ENCODE measurements around the gene SGCA. TPM values are rescaled to one million over a fixed set of nuclear protein-coding genes. Genes with fewer than 3 reads are reported as not detected.

The SGCA gene
- total and polyA plus RNA-seq, 2 of the 13 experiments (the other 11 are each of a cell fraction or from before 2014, with no cell fraction given), result not detected

- TF ChIP-seq HNRNPLL (IDR thresholded peaks at IDR 0.05; ENCODE audit: low read depth, low read length, poor library complexity, severe bottlenecking), result no peak
- TF ChIP-seq TSC22D2 (CRISPR knock-in tag; IDR thresholded peaks at IDR 0.05; ENCODE audit: borderline replicate concordance), result no peak
- no peak for TF ChIP-seq ZNF484 (CRISPR knock-in tag; IDR thresholded peaks at IDR 0.05; ENCODE audit: borderline replicate concordance, low read depth)
- TF ChIP-seq SETDB1 (CRISPR knock-in tag; IDR thresholded peaks at IDR 0.05; ENCODE audit: borderline replicate concordance), result no peak
- TF ChIP-seq, protein P1, sequence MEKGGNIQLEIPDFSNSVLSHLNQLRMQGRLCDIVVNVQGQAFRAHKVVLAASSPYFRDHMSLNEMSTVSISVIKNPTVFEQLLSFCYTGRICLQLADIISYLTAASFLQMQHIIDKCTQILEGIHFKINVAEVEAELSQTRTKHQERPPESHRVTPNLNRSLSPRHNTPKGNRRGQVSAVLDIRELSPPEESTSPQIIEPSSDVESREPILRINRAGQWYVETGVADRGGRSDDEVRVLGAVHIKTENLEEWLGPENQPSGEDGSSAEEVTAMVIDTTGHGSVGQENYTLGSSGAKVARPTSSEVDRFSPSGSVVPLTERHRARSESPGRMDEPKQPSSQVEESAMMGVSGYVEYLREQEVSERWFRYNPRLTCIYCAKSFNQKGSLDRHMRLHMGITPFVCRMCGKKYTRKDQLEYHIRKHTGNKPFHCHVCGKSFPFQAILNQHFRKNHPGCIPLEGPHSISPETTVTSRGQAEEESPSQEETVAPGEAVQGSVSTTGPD (CRISPR knock-in tag; IDR thresholded peaks at IDR 0.05), result no peak
- 0 out of 2 replicates have a peak, but pooled peaks have one; percentile 20 for TF ChIP-seq ZSCAN25 (CRISPR knock-in tag; IDR thresholded peaks at IDR 0.05)
- TF ChIP-seq ZFP36L2 (CRISPR knock-in tag; IDR thresholded peaks at IDR 0.05), result no peak
- TF ChIP-seq, protein P2, sequence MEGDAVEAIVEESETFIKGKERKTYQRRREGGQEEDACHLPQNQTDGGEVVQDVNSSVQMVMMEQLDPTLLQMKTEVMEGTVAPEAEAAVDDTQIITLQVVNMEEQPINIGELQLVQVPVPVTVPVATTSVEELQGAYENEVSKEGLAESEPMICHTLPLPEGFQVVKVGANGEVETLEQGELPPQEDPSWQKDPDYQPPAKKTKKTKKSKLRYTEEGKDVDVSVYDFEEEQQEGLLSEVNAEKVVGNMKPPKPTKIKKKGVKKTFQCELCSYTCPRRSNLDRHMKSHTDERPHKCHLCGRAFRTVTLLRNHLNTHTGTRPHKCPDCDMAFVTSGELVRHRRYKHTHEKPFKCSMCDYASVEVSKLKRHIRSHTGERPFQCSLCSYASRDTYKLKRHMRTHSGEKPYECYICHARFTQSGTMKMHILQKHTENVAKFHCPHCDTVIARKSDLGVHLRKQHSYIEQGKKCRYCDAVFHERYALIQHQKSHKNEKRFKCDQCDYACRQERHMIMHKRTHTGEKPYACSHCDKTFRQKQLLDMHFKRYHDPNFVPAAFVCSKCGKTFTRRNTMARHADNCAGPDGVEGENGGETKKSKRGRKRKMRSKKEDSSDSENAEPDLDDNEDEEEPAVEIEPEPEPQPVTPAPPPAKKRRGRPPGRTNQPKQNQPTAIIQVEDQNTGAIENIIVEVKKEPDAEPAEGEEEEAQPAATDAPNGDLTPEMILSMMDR (CRISPR knock-in tag; IDR thresholded peaks at IDR 0.05), result no peak
- TF ChIP-seq ZNF282 (IDR thresholded peaks at IDR 0.05; ENCODE audit: partially characterized antibody), result no peak
- TF ChIP-seq HHEX (CRISPR knock-in tag; IDR thresholded peaks at IDR 0.05), result no peak
- no peak for TF ChIP-seq CHCHD3 (CRISPR knock-in tag; IDR thresholded peaks at IDR 0.05)
- no peak for TF ChIP-seq LCORL (IDR thresholded peaks at IDR 0.05)
- peak; percentile 43; the same call in 1 of the 2 replicates for TF ChIP-seq LCORL (CRISPR knock-in tag; IDR thresholded peaks at IDR 0.05)
- TF ChIP-seq TBX2 (CRISPR knock-in tag; IDR thresholded peaks at IDR 0.05; ENCODE audit: borderline replicate concordance), result no peak
- no peak for TF ChIP-seq ZMYM4 (CRISPR knock-in tag; IDR thresholded peaks at IDR 0.05)
- no peak for TF ChIP-seq GFI1 (CRISPR knock-in tag; IDR thresholded peaks at IDR 0.05; ENCODE audit: borderline replicate concordance)
- no peak for TF ChIP-seq ZNF569 (CRISPR knock-in tag; IDR thresholded peaks at IDR 0.05; ENCODE audit: borderline replicate concordance)
- TF ChIP-seq, protein P3, sequence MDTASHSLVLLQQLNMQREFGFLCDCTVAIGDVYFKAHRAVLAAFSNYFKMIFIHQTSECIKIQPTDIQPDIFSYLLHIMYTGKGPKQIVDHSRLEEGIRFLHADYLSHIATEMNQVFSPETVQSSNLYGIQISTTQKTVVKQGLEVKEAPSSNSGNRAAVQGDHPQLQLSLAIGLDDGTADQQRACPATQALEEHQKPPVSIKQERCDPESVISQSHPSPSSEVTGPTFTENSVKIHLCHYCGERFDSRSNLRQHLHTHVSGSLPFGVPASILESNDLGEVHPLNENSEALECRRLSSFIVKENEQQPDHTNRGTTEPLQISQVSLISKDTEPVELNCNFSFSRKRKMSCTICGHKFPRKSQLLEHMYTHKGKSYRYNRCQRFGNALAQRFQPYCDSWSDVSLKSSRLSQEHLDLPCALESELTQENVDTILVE (CRISPR knock-in tag; IDR thresholded peaks at IDR 0.05), result no peak
- TF ChIP-seq ZNF616 (CRISPR knock-in tag; IDR thresholded peaks at IDR 0.05; ENCODE audit: low read depth), result no peak
- no peak for TF ChIP-seq PCBP1 (IDR thresholded peaks at IDR 0.05; ENCODE audit: borderline replicate concordance, low read depth, low read length)
- no peak for TF ChIP-seq HCFC1 (IDR thresholded peaks at IDR 0.05; ENCODE audit: low read depth, low read length)
- 0 out of 2 replicates have a peak, but pooled peaks have one; percentile 6 for TF ChIP-seq NRL (CRISPR knock-in tag; IDR thresholded peaks at IDR 0.05; ENCODE audit: borderline replicate concordance)
- TF ChIP-seq CCAR2 (optimal IDR thresholded peaks at IDR 0.05; ENCODE audit: low read depth, low read length), result no peak
- TF ChIP-seq, protein P4, sequence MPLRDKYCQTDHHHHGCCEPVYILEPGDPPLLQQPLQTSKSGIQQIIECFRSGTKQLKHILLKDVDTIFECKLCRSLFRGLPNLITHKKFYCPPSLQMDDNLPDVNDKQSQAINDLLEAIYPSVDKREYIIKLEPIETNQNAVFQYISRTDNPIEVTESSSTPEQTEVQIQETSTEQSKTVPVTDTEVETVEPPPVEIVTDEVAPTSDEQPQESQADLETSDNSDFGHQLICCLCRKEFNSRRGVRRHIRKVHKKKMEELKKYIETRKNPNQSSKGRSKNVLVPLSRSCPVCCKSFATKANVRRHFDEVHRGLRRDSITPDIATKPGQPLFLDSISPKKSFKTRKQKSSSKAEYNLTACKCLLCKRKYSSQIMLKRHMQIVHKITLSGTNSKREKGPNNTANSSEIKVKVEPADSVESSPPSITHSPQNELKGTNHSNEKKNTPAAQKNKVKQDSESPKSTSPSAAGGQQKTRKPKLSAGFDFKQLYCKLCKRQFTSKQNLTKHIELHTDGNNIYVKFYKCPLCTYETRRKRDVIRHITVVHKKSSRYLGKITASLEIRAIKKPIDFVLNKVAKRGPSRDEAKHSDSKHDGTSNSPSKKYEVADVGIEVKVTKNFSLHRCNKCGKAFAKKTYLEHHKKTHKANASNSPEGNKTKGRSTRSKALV (CRISPR knock-in tag; IDR thresholded peaks at IDR 0.05), result no peak
Observed at GRCh38 chr17:50210240-50211225, 44.7 kb downstream of the SGCA start (continued).
